ENCODE data around the gene MINK1. TPM values are rescaled to one million over a fixed set of nuclear protein-coding genes. Genes with fewer than 3 reads are reported as not detected.

MINK1 gene
- polyA plus RNA-seq, 12 donors = 21.5 to 61.5 (median 28.0) TPM; not detected in 1

GRCh38 chr17:4946312-4946976 is 113.3 kb downstream of the MINK1 start:
- no peak for DNase-seq

GRCh38 chr17:4947010-4947410 is 113.9 kb downstream of the MINK1 start:
- no peak for DNase-seq

Other genes with a start within 250 kb of the MINK1 start
- 100 to 1,000 TPM in 5 of 12 donors, 10 to 100 TPM in 6, not detected in 1; 48.5 to 198 (median 98.3) TPM for gene SMTNL2, start 248.8 kb upstream of the MINK1 start, polyA plus RNA-seq (ENCODE audit: insufficient read length in 12 of 12)
- gene ALOX15, start 191.7 kb upstream of the MINK1 start, polyA plus RNA-seq (ENCODE audit: insufficient read length in 12 of 12) = 1 to 10 TPM in 2 of 12 donors, under 1 TPM in 8, not detected in 2; 0.19 to 2.0 (median 0.41) TPM
- gene PELP1, start 129.2 kb upstream of the MINK1 start, polyA plus RNA-seq (ENCODE audit: insufficient read length in 12 of 12) = 10 to 100 TPM in 11 of 12 donors, not detected in 1; 26.2 to 56.6 (median 28.7) TPM
- gene ARRB2, start 122.7 kb upstream of the MINK1 start, polyA plus RNA-seq (ENCODE audit: insufficient read length in 12 of 12) = 10 to 100 TPM in 11 of 12 donors, not detected in 1; 14.4 to 42.1 (median 18.9) TPM
- 10 to 100 TPM in 11 of 12 donors, not detected in 1; 15.7 to 30.1 (median 16.5) TPM for gene MED11, start 101.9 kb upstream of the MINK1 start, polyA plus RNA-seq (ENCODE audit: insufficient read length in 12 of 12)
- gene ZMYND15, start 93.5 kb upstream of the MINK1 start, polyA plus RNA-seq (ENCODE audit: insufficient read length in 12 of 12) = under 1 TPM in 10 of 12 donors, not detected in 2; 0.08 to 0.68 (median 0.26) TPM
- 10 to 100 TPM in 1 of 12 donors, 1 to 10 TPM in 9, not detected in 2; 3.6 to 10.6 (median 4.4) TPM for gene CXCL16, start 93.4 kb upstream of the MINK1 start, polyA plus RNA-seq (ENCODE audit: insufficient read length in 12 of 12)
- under 1 TPM in 1 of 12 donors, not detected in 11; 0.43 TPM for gene TM4SF5, start 61.5 kb upstream of the MINK1 start, polyA plus RNA-seq (ENCODE audit: insufficient read length in 12 of 12)
- 10 to 100 TPM in 1 of 12 donors, 1 to 10 TPM in 8, under 1 TPM in 1, not detected in 2; 0.86 to 10.1 (median 5.1) TPM for gene VMO1, start 47.0 kb upstream of the MINK1 start, polyA plus RNA-seq (ENCODE audit: insufficient read length in 12 of 12)
- gene GLTPD2, start 44.4 kb upstream of the MINK1 start, polyA plus RNA-seq (ENCODE audit: insufficient read length in 12 of 12) = 1 to 10 TPM in 1 of 12 donors, under 1 TPM in 9, not detected in 2; 0.35 to 1.1 (median 0.51) TPM
- 100 to 1,000 TPM in 1 of 12 donors, 10 to 100 TPM in 10, not detected in 1; 54.7 to 102 (median 94.2) TPM for gene PSMB6, start 37.2 kb upstream of the MINK1 start, polyA plus RNA-seq (ENCODE audit: insufficient read length in 12 of 12)
- 10 to 100 TPM in 11 of 12 donors, not detected in 1; 19.6 to 47.2 (median 24.1) TPM for gene PLD2, start 26.2 kb upstream of the MINK1 start, polyA plus RNA-seq (ENCODE audit: insufficient read length in 12 of 12)
- 1 to 10 TPM in 8 of 12 donors, under 1 TPM in 3, not detected in 1; 0.70 to 9.2 (median 1.2) TPM for gene C17orf107, start 66.2 kb downstream of the MINK1 start, polyA plus RNA-seq (ENCODE audit: insufficient read length in 12 of 12)
- 1 to 10 TPM in 11 of 12 donors, not detected in 1; 1.1 to 5.9 (median 1.6) TPM for gene CHRNE, start 69.8 kb downstream of the MINK1 start, polyA plus RNA-seq (ENCODE audit: insufficient read length in 12 of 12)
- gene GP1BA, start 98.9 kb downstream of the MINK1 start, polyA plus RNA-seq (ENCODE audit: insufficient read length in 12 of 12) = 1 to 10 TPM in 6 of 12 donors, under 1 TPM in 4, not detected in 2; 0.61 to 7.5 (median 1.1) TPM
- 10 to 100 TPM in 11 of 12 donors, not detected in 1; 36.3 to 58.0 (median 46.4) TPM for gene SLC25A11, start 106.7 kb downstream of the MINK1 start, polyA plus RNA-seq (ENCODE audit: insufficient read length in 12 of 12)
- 100 to 1,000 TPM in 1 of 12 donors, 10 to 100 TPM in 10, not detected in 1; 65.5 to 159 (median 73.9) TPM for gene RNF167, start 106.9 kb downstream of the MINK1 start, polyA plus RNA-seq (ENCODE audit: insufficient read length in 12 of 12)
- 100 to 1,000 TPM in 11 of 12 donors, not detected in 1; 260 to 767 (median 354) TPM for gene PFN1, start 115.2 kb downstream of the MINK1 start, polyA plus RNA-seq (ENCODE audit: insufficient read length in 12 of 12)
- 1,000 to 10,000 TPM in 10 of 12 donors, 100 to 1,000 TPM in 2; 501 to 7,271 (median 1,745) TPM for gene ENO3, start 117.8 kb downstream of the MINK1 start, polyA plus RNA-seq (ENCODE audit: insufficient read length in 12 of 12)
- gene SPAG7, start 134.5 kb downstream of the MINK1 start, polyA plus RNA-seq (ENCODE audit: insufficient read length in 12 of 12) = 10 to 100 TPM in 11 of 12 donors, not detected in 1; 62.8 to 91.4 (median 84.4) TPM
- gene CAMTA2, start 154.3 kb downstream of the MINK1 start, polyA plus RNA-seq (ENCODE audit: insufficient read length in 12 of 12) = 10 to 100 TPM in 11 of 12 donors, not detected in 1; 13.8 to 52.0 (median 23.3) TPM
- gene INCA1, start 164.2 kb downstream of the MINK1 start, polyA plus RNA-seq (ENCODE audit: insufficient read length in 12 of 12) = 1 to 10 TPM in 10 of 12 donors, not detected in 2; 3.1 to 6.8 (median 4.7) TPM
- 100 to 1,000 TPM in 5 of 12 donors, 10 to 100 TPM in 6, not detected in 1; 66.2 to 127 (median 92.7) TPM for gene KIF1C, start 164.6 kb downstream of the MINK1 start, polyA plus RNA-seq (ENCODE audit: insufficient read length in 12 of 12)
- under 1 TPM in 9 of 12 donors, not detected in 3; 0.05 to 0.45 (median 0.20) TPM for gene SLC52A1, start 202.1 kb downstream of the MINK1 start, polyA plus RNA-seq (ENCODE audit: insufficient read length in 12 of 12)
- gene ZFP3, start 245.1 kb downstream of the MINK1 start, polyA plus RNA-seq (ENCODE audit: insufficient read length in 12 of 12) = 10 to 100 TPM in 10 of 12 donors, 1 to 10 TPM in 1, not detected in 1; 7.8 to 16.5 (median 12.3) TPM